ENCODE results near the gene LMBRD1.
A peak's percentile ranks its signal among the peaks of the same experiment; 100 is the strongest.
"Not testable (repeated sequence)": the region's sequence is repeated elsewhere in the genome, so short reads cannot be mapped to it uniquely, and the experiment has no call there.

The LMBRD1 gene

GRCh38 chr6:69796642-69797390, at the start of gene LMBRD1:
LMBRD1 (minus strand) TSS chr6:69797010; CDS start chr6:69796881, 129 bp downstream.
- DNase-seq (ENCODE audit: low read depth) = peak; percentile 99

DNA sequence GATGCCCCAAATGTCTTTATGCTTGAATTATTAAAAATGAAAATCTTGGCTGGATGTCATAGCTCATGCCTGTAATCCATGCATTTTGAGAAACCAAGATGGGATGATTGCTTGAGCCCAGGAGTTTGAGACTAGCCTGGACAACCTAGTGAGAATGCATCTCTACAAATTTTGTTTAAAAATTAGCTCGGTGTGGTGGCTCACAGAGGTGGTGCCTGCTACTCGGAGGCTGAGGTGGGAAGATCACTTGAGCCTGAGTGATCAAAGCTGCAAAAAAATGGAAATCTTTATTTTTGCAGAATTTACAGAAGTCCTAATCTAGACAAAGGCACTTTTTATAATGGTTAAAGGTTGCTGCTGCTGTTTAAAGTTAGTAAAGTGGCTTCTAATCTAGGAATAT, 49.5 kb upstream of the LMBRD1 start:
- no peak for DNase-seq (ENCODE audit: low read depth)

DNA sequence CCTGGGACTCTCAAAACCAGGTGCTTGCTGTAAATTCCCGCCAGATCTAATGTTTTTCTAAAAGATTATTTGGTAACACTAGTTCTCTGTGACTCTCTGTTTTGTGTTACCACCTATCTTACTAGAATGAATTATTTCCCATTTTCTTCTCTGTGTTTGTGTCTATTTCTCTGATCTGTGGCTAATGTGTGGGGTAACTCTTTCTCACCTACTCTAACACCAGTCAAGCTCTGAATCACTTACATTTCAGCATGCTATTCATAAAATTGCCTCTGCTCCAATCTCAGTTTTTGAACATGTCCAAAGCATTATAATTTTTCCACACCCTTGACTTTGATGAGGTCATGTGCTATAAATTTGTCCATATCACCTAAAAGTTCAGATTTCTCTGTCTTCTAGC, 46.4 kb upstream of the LMBRD1 start:
- DNase-seq (ENCODE audit: low read depth) = no peak

DNA sequence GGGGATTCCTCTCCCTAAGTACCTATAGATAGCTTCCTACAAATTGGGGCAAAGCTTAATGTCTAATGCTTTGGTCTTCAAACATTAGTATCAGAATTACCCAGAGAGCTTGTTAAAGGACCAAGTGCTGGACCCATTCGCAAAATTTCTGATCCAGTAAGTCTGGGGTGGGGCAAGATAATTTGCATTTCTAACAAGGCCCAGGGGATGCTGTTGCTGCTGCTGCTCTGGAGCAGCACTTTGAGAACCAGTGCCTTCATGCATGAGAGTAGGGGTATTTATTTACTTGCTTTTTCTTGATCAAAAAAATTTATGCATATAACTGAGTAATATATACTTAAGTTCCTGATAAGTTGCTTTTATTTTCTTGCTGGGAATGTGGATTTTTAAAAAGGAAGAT, 45.1 kb upstream of the LMBRD1 start:
- no peak for DNase-seq (ENCODE audit: low read depth)

GRCh38 chr6:69835414-69836179, 38.8 kb upstream of the LMBRD1 start:
- no peak for DNase-seq (ENCODE audit: low read depth)

DNA sequence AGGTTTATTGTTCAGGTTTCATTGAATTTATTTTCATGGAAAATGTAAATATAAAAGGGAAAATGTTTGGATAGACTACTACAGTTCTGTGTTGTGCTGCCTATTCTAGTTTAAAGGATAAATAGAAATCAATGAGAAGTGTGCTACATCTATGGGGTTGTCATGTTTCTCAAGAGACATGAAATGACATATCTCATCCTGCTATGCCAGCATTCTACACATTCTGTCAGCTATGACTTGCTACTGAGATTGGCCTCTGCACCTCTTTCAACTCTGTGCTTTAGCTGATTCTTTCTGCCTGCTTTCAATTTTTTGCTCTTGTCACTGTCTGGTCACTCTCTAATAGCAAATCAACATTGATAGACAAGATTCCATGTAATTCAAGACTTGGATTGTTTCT, 35.7 kb upstream of the LMBRD1 start:
- no peak for DNase-seq (ENCODE audit: low read depth)

DNA sequence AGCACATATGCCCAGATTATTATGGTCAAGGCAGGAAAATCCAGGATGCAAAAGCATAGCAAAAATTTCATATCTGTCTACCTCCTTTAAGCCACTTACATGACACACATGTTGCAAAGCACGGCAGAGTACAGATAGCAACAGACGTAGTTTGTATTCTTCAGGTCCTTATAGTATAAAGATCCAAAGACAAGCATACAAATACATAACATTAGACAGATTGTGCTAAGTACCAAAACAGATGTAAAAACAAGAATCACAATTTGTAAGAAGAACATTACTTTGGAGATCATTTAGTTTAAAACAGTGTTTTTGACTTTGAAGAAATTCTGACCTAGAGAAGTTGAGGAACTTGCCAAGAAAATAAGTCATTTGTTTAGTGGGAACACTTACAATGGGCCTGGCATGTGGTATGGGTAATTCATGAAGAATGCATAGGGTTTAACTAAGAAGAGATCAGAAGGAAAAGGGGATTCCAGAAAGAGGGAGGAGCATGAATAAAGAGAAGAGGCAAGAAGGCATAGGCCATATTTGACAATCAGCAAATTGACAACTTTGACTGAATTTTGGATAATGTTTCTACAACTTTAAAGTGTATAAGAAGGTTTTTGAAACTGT, 30.6 kb upstream of the LMBRD1 start:
- no peak for DNase-seq (ENCODE audit: low read depth)

GRCh38 chr6:69825904-69826303, 29.1 kb upstream of the LMBRD1 start:
- no peak for DNase-seq (ENCODE audit: low read depth)

DNA sequence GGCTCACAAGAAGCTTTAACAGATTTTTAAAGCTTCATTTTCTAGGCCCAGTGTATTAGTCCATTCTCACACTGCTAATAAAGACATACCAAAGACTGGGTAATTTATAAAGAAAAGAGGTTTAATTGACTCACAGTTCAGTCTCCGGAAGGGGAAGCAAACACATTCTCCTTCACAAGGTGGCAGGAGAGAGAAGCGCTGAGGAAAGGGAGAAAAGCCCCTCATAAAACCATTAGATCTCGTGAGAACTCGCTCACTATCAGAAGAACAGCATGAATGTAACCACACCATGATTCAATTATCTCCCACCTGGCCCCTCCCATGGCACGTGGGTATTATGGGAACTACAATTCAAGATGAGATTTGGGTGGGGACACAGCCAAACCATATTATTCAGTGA, 27.5 kb upstream of the LMBRD1 start:
- DNase-seq (ENCODE audit: low read depth) = not testable (repeated sequence)

DNA sequence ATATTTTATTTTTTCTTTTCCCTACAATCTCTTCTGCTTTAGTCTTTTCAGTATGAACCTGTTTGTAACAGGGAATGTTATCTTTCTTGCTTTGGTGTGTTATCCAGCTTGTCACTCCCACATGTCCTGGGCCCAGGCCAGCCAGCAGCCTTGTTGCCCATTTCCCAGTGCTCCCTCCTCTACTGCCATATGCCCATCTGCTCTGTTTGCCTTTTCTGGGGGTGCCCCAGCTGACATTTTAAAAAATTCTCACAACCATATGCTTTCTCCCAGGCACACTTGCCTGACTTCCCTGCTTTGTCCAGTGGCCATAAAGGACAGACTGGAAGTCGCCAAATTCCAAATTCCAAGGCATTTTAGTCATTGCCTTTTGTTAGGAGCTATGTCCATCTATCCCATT, 23.6 kb upstream of the LMBRD1 start:
- DNase-seq (ENCODE audit: low read depth) = no peak

DNA sequence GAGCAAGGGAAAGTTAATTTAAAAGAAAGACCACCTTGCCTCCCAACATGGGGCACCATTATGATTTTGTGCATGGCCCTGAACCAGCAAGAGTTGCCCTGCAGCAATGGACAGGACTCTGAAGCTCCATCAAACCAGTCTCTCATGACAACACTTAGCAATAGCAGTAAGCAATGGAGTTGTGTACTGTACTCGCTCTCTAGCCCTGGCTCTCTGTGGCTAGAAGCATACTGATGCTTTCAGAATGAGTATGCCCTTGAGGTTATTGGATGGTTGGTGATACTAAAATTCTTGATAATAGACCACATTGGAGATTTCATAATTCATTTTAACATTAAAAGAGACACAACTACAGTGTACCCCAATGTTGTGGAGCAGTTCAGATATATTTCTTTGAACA, 23.2 kb upstream of the LMBRD1 start:
- DNase-seq (ENCODE audit: low read depth) = no peak

DNA sequence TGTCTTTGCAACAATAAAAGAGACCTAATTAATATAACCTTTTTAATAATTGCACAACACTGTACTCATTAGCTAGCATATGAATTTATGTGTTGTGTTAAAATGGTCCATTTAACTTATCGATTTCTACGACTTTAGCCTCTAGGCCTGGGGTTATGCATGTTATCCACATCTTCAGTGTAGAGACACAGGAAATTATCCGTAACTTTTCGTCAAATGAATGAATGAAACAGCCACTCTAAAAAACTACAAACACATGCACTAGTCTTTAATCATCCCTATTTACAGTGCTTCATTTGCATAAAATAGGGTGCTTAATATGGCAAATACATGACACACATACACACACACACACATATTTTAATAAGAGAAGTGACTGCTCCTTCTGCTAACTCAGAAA, 22.3 kb upstream of the LMBRD1 start:
- DNase-seq (ENCODE audit: low read depth) = no peak

GRCh38 chr6:69818223-69818930, 21.6 kb upstream of the LMBRD1 start:
- DNase-seq (ENCODE audit: low read depth) = no peak

DNA sequence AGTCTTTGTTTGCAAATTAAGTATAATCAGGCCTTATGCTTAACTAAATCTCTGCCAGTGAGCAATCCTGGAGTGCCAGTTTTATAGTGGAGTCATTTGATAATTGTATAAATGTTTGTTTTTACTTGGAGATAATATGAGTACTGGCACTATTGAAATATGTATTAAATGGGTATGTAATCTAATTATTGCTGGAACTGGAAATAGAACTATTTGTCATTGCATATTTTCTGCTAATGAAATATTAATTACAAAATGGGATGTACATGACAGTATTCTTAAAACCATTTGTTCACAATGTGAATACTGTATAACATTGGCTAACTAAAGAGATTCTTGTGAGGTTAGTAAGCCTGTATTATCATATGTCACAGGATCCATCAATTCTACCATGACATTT, 20.5 kb upstream of the LMBRD1 start:
- DNase-seq (ENCODE audit: low read depth) = no peak

- no peak for DNase-seq (ENCODE audit: low read depth)
Measured at GRCh38 chr6:69816569-69816968, 19.8 kb upstream of the LMBRD1 start.

GRCh38 chr6:69816026-69816425, 19.2 kb upstream of the LMBRD1 start:
- DNase-seq (ENCODE audit: low read depth) = no peak

DNA sequence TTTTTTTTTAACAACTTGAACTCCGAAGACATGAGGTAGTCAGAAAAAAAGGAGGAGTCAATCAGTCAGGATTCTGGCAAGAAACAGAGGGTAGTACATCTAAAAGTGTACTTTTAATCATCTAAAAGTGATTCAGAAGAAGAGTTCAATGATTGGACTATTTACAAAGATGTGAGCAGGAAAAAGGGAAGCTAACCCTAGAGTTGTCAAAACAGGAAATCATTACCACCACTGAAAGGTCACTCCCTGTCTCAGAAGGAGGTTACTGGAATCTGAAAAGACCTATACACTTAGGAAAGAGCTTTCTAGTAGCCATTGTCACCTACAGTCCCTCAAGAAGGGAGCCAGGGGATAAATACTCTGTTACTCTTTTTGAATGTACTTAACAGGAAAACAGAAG, 16.7 kb upstream of the LMBRD1 start:
- no peak for DNase-seq (ENCODE audit: low read depth)

DNA sequence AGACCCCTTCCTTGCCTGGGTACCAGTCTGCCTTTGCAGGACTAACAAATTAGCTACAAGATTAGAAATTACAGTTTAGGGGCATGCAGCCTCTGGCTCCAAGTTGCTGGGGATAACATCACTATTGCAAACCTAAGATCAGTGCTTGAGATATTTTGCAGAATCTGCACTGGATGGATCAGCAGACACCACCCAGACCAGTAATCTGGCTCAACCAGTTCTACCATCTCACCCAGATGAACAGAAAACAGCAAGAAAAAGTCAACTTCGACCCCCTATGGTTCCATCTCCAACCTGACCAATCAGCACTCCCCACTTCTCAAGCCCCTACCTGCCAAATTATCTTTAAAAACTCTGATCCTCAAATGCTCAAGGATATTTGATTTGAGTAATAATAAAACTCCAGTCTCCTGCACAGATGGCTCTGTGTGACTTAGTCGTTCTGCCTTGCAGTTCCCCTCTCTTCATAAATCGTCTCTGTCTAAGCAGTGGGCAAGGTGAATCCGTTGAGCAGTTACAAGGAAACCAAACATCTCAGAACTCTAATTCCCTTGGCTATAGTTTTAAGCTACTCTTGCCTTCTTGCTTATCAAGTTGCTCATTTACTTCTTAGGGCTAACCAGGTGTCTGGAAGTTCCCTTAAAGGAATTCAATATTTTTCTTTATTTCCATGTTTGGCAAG, 16.1 kb upstream of the LMBRD1 start:
- DNase-seq (ENCODE audit: low read depth) = no peak

DNA sequence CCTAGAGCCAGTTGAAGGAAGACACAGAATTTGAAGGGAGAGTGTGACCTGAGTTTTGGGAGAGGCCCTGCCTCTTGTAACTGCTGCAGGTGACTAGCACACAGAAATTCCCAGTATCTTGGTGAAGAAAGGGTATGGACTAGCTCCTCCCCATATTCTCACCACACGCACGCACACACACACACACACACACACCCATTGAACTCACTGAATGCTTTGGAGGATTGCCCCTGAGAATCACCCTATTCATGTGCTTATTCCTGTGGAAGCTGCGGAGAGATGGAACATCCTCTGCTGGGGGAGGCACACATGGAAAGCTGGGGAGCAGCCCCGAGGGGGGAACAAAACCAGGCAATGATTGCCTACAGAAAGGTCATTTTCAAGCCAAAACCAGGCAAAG, 6.2 kb upstream of the LMBRD1 start:
- DNase-seq (ENCODE audit: low read depth) = no peak

DNA sequence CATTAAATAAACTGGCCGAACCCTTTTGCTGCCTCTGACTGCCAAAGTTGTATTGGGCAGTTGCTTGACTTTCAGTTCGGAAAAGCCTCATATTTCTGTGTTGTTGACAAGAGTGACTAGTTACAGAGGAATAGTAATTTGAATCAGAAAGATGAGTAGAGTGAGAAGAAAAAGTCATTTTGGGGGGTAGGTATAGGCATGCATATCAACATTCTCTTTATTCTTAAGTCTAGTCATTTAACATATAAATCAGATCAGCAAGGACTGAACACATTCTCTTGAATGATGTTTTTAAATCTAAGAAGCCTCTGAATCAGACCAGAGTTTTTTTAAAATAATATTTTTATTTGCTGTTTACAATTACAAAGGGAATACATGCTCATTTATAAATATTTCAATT, 4.9 kb upstream of the LMBRD1 start:
- no peak for DNase-seq (ENCODE audit: low read depth)

DNA sequence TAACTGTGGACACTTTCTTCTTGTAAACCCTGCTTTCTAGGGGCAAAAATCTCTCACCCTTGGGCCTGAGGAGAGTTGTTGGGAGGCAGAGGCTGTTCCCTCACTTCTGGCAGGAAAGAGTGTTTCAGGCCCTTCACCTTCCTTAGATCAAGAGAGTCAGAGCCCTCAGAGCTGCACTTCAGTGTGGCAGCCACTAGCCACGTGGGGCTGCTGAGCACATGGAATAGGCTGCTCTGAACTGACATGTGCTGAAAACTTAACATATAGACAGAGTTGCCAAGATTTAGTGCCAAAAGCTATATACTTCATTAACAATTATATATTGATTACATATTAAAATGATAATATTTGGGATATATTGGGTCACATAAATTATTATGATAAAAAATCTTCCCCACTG, 4.4 kb upstream of the LMBRD1 start:
- no peak for DNase-seq (ENCODE audit: low read depth)

DNA sequence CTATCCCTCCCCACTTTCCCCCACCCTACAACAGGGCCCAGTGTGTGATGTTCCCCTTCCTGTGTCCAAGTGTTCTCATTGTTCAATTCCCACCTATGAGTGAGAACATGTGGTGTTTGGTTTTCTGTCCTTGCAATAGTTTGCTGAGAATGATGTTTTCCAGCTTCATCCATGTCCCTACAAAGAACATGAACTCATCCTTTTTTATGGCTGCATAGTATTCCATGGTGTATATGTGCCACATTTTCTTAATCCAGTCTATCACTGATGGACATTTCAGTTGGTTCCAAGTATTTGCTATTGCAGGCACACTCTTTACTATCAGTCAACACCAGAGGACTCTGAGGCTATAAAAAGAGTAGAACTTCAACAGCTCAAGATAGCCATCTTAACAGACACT, 2.0 kb upstream of the LMBRD1 start:
- DNase-seq (ENCODE audit: low read depth) = not testable (repeated sequence)
